ENCODE data around the gene BTBD2.

GRCh38 chr19:1954532-1954933 lies 61.0 kb downstream of the BTBD2 start:
- TF ChIP-seq POLR2A (IDR thresholded peaks at IDR 0.05) (no peak), CTCF (IDR thresholded peaks at IDR 0.05) (no peak)
